ENCODE data around the gene SAP25. TPM values are rescaled to one million over a fixed set of nuclear protein-coding genes. Genes with fewer than 3 reads are reported as not detected.

SAP25 gene
- total RNA-seq, 2 experiments from 2014 or later: 29.1 to 30.0 TPM

- ChIA-PET CTCF (interaction anchor here (0.5 to 2.3 kb wide), 12 partner anchors 16 to 208 kb away, joined by 3 to 11 read pairs (median 3); partner anchors contain the start of genes ACTL6B, MOSPD3 and POP7), POLR2A (interaction anchor here (0.7 to 4.6 kb wide), 4 partner anchors 8 to 37 kb away, joined by 3 to 48 read pairs (median 5); partner anchors contain the start of genes MOSPD3 and PCOLCE)
- H3K27me3 Mint-ChIP-seq: peaks cover 11% of the 10 kb centered on the region
- H3K4me3 Mint-ChIP-seq: no peak overlapping the region
- no peak overlapping the region for H3K27ac Mint-ChIP-seq
- H3K4me1 Mint-ChIP-seq: peaks cover 11% of the 10 kb centered on the region
- peaks cover 11% of the 10 kb centered on the region for H3K36me3 Mint-ChIP-seq (ENCODE audit: low read depth)
- no peak for DNase-seq
- H3K9me3 Mint-ChIP-seq: no peaks in the 10 kb centered on the region
Observed at GRCh38 chr7:100589341-100589947, 15.7 kb upstream of the SAP25 start.

GRCh38 chr7:100588438-100588837 is 14.7 kb upstream of the SAP25 start:
- peaks cover 17% of the 10 kb centered on the region for H3K4me1 Mint-ChIP-seq
- peak overlapping the region; percentile 14 for H3K4me3 Mint-ChIP-seq
- peaks cover 11% of the 10 kb centered on the region for H3K27me3 Mint-ChIP-seq
- ChIA-PET CTCF (interaction anchor here (0.8 to 2.3 kb wide), 15 partner anchors 10 to 117 kb away, joined by 3 to 11 read pairs (median 3); partner anchors contain the start of genes ACTL6B, MOSPD3, PCOLCE and POP7), POLR2A (interaction anchor here (0.7 to 4.6 kb wide), 5 partner anchors 9 to 497 kb away, joined by 3 to 48 read pairs (median 4); partner anchors contain the start of genes MOSPD3 and PCOLCE)
- DNase-seq: no peak
- H3K9me3 Mint-ChIP-seq: no peaks in the 10 kb centered on the region
- peaks cover 17% of the 10 kb centered on the region for H3K36me3 Mint-ChIP-seq (ENCODE audit: low read depth)
- no peak overlapping the region for H3K27ac Mint-ChIP-seq

- ChIA-PET POLR2A (interaction anchor here (0.6 to 6.8 kb wide), 40 partner anchors 9 to 484 kb away, joined by 3 to 89 read pairs (median 8); partner anchors contain the start of genes AGFG2, AP4M1, GIGYF1 and GNB2), CTCF (interaction anchor here (0.6 to 4.8 kb wide), 25 partner anchors 8 to 555 kb away, joined by 3 to 47 read pairs (median 4); partner anchors contain the start of genes GNB2, MOSPD3, PCOLCE and POP7)
- Mint-ChIP-seq H3K27me3 (peaks cover 9% of the 10 kb centered on the region), H3K4me1 (peaks cover 30% of the 10 kb centered on the region), H3K4me3 (peak within 1 kb of the TSS; percentile 95), H3K36me3 (ENCODE audit: low read depth) (peaks cover 28% of the 10 kb centered on the region), H3K27ac (peak within 1 kb of the TSS; percentile 97), H3K9me3 (no peaks in the 10 kb centered on the region)
- DNase-seq: peak; percentile 100
Observed at GRCh38 chr7:100586266-100587025, 12.7 kb upstream of the SAP25 start, which contains the start of gene FBXO24. TSS of gene FBXO24 (plus strand) at chr7:100586328. CDS start at chr7:100586626, 298 bp downstream.

- Mint-ChIP-seq H3K9me3 (no peaks in the 10 kb centered on the region), H3K27me3 (peaks cover 9% of the 10 kb centered on the region), H3K36me3 (ENCODE audit: low read depth) (peaks cover 28% of the 10 kb centered on the region), H3K4me3 (peak within 1 kb of the TSS; percentile 95), H3K27ac (peak within 1 kb of the TSS; percentile 97), H3K4me1 (peaks cover 30% of the 10 kb centered on the region)
- DNase-seq: peak; percentile 73
- ChIA-PET CTCF (interaction anchor here (0.6 to 4.8 kb wide), 27 partner anchors 9 to 556 kb away, joined by 3 to 47 read pairs (median 4); partner anchors contain the start of genes GNB2, MOSPD3, PCOLCE and POP7), POLR2A (interaction anchor here (0.6 to 6.8 kb wide), 45 partner anchors 8 to 485 kb away, joined by 3 to 89 read pairs (median 8); partner anchors contain the start of genes AGFG2, AP4M1, GIGYF1 and GNB2)
Observed at GRCh38 chr7:100585511-100586265, 12.0 kb upstream of the SAP25 start, which contains the start of gene LRCH4. TSS of gene LRCH4 (minus strand) at chr7:100586129. CDS start at chr7:100586100, 29 bp downstream.

- Mint-ChIP-seq H3K27me3 (peaks cover 4% of the 10 kb centered on the region), H3K4me3 (peak overlapping the region; percentile 95), H3K36me3 (ENCODE audit: low read depth) (peaks cover 28% of the 10 kb centered on the region), H3K9me3 (no peaks in the 10 kb centered on the region), H3K4me1 (peaks cover 30% of the 10 kb centered on the region), H3K27ac (peak overlapping the region; percentile 97)
- ChIA-PET POLR2A (interaction anchor here (0.5 to 6.8 kb wide), 35 partner anchors 7 to 484 kb away, joined by 3 to 89 read pairs (median 10); partner anchors contain the start of genes AGFG2, GIGYF1, GNB2 and MEPCE), CTCF (interaction anchor here (0.5 to 4.8 kb wide), 14 partner anchors 15 to 450 kb away, joined by 3 to 47 read pairs (median 5); partner anchors contain the start of genes MOSPD3 and POP7)
- no peak for DNase-seq
Observed at GRCh38 chr7:100584683-100585510, 11.2 kb upstream of the SAP25 start.

GRCh38 chr7:100584054-100584682 is 10.5 kb upstream of the SAP25 start:
- no peak for DNase-seq
- Mint-ChIP-seq H3K9me3 (no peaks in the 10 kb centered on the region), H3K4me1 (peaks cover 30% of the 10 kb centered on the region), H3K4me3 (peak overlapping the region; percentile 95), H3K36me3 (ENCODE audit: low read depth) (peaks cover 29% of the 10 kb centered on the region), H3K27me3 (peaks cover 1% of the 10 kb centered on the region), H3K27ac (peak overlapping the region; percentile 97)
- POLR2A ChIA-PET: interaction anchor here (0.6 to 6.8 kb wide), 30 partner anchors 11 to 483 kb away, joined by 3 to 89 read pairs (median 11); partner anchors contain the start of genes AGFG2, AP4M1, GIGYF1 and MCM7
- CTCF ChIA-PET: interaction anchor here (0.5 to 4.8 kb wide), 13 partner anchors 13 to 450 kb away, joined by 3 to 47 read pairs (median 4); partner anchors contain the start of genes MOSPD3 and POP7

GRCh38 chr7:100583132-100584053 is 9.7 kb upstream of the SAP25 start:
- peak; percentile 85 for DNase-seq
- ChIA-PET POLR2A (interaction anchor here (0.6 to 6.8 kb wide), 28 partner anchors 11 to 482 kb away, joined by 3 to 89 read pairs (median 10); partner anchors contain the start of genes AGFG2, AP4M1, GIGYF1 and MCM7), CTCF (interaction anchor here (0.7 to 4.8 kb wide), 9 partner anchors 12 to 123 kb away, joined by 3 to 47 read pairs (median 4); partner anchors contain the start of genes MOSPD3 and POP7)
- Mint-ChIP-seq H3K4me1 (peaks cover 29% of the 10 kb centered on the region), H3K27ac (peak overlapping the region; percentile 97), H3K27me3 (no peaks in the 10 kb centered on the region), H3K9me3 (no peaks in the 10 kb centered on the region), H3K36me3 (ENCODE audit: low read depth) (peaks cover 36% of the 10 kb centered on the region), H3K4me3 (peak overlapping the region; percentile 95)

GRCh38 chr7:100582650-100583049 is 8.9 kb upstream of the SAP25 start:
- peak overlapping the region; percentile 97 for H3K27ac Mint-ChIP-seq
- CTCF ChIA-PET: interaction anchor here (1.4 kb wide), 1 partner anchor 19 kb away, joined by 4 read pairs; no protein-coding TSS in a partner anchor
- H3K27me3 Mint-ChIP-seq: no peaks in the 10 kb centered on the region
- peaks cover 25% of the 10 kb centered on the region for H3K4me1 Mint-ChIP-seq
- H3K36me3 Mint-ChIP-seq (ENCODE audit: low read depth): peaks cover 43% of the 10 kb centered on the region
- peak overlapping the region; percentile 95 for H3K4me3 Mint-ChIP-seq
- no peak for DNase-seq
- POLR2A ChIA-PET: interaction anchor here (1.0 to 6.8 kb wide), 15 partner anchors 10 to 105 kb away, joined by 3 to 89 read pairs (median 22); partner anchors contain the start of genes AGFG2, MOSPD3, PCOLCE and TSC22D4
- H3K9me3 Mint-ChIP-seq: no peaks in the 10 kb centered on the region

GRCh38 chr7:100582041-100582579 is 8.4 kb upstream of the SAP25 start:
- peaks cover 24% of the 10 kb centered on the region for H3K4me1 Mint-ChIP-seq

More at GRCh38 chr7:100582041-100582579, 8.4 kb upstream of the SAP25 start:
- Mint-ChIP-seq H3K27me3 (no peaks in the 10 kb centered on the region), H3K36me3 (ENCODE audit: low read depth) (peaks cover 46% of the 10 kb centered on the region), H3K9me3 (no peaks in the 10 kb centered on the region), H3K4me3 (peak overlapping the region; percentile 95), H3K27ac (peak overlapping the region; percentile 97)
- ChIA-PET POLR2A (interaction anchor here (0.9 to 6.8 kb wide), 7 partner anchors 10 to 103 kb away, joined by 3 to 89 read pairs (median 4); partner anchors contain the start of genes MOSPD3, PCOLCE and TSC22D4), CTCF (interaction anchor here (0.9 kb wide), 1 partner anchor 23 kb away, joined by 3 read pairs; no protein-coding TSS in a partner anchor)
- no peak for DNase-seq

All from activated CD4-positive, alpha-beta memory T cell treated with anti-CD3 and anti-CD28 coated beads, Interleukin-2, amount 10 ng/mL, durations not matched to agents 7 days and 5 days (primary cell).